ENCODE results near the gene PDE4A. TPM values are rescaled to one million over a fixed set of nuclear protein-coding genes. Genes with fewer than 3 reads are reported as not detected.
"Not testable (repeated sequence)": the region's sequence is repeated elsewhere in the genome, so short reads cannot be mapped to it uniquely, and the experiment has no call there.

PDE4A gene
- total and polyA plus RNA-seq, 2 of the 13 experiments (the other 11 are each of a cell fraction or from before 2014, with no cell fraction given) = 1.1 to 4.1 TPM

GRCh38 chr19:10372690-10373089 lies 47.6 kb upstream of the PDE4A start:
- DNase-seq (ENCODE audit: low spot score) = no peak
- BruUV-seq (replicated peaks) = no TSS peak
- ATAC-seq = no peak
- in situ Hi-C loops (cut with HindIII; ENCODE audit: extremely low pct_ligation_motif_present, low pct_unique_long_range_greater_than_20kb) = no loop called here
- Histone ChIP-seq H3K4me3 (replicated peaks in 1 of 3; ENCODE audit: insufficient read depth in 1 of 3, low read depth in 2 of 3, low read length in 3 of 3) (no peak overlapping the region), H3K9me3 (ENCODE audit: low read length) (no peaks in the 10 kb centered on the region), H3K27me3 (ENCODE audit: control insufficient read depth in 1 of 2, insufficient read depth in 2 of 2, low read length in 2 of 2) (no peaks in the 10 kb centered on the region), H3K4me1 (ENCODE audit: insufficient read depth, low read length) (no peaks in the 10 kb centered on the region), H3K36me3 (replicated peaks in 1 of 2; ENCODE audit: control insufficient read depth in 1 of 2, insufficient read depth in 2 of 2, low read length in 2 of 2) (peaks cover 5 to 19% of the 10 kb centered on the region in 2 experiments), H2AFZ (ENCODE audit: low read length) (no peak overlapping the region), H3K9ac (ENCODE audit: insufficient read depth, low read depth, low read length) (no peak overlapping the region), H3K4me2 (ENCODE audit: low read depth, low read length) (no peak overlapping the region), H3K79me2 (ENCODE audit: insufficient read depth, low read length) (no peaks in the 10 kb centered on the region), H3K27ac (ENCODE audit: extremely low read length, insufficient read depth, low read length) (no peak overlapping the region), H4K20me1 (ENCODE audit: insufficient read depth, low read length) (no peaks in the 10 kb centered on the region)
- no peak for FAIRE-seq
- CTCF ChIA-PET (ENCODE audit: low intra/inter-chr PET ratio, low total read pairs) = no interaction called here
- POLR2A ChIA-PET = no interaction called here
- intact Hi-C loops (cut with micrococcal nuclease; ENCODE audit: unreplicated experiment) = no loop called here
- TF ChIP-seq ZNF660 (CRISPR knock-in tag; IDR thresholded peaks at IDR 0.05; ENCODE audit: borderline replicate concordance, low read depth) = no peak
- no peak for TF ChIP-seq ZNF3 (CRISPR knock-in tag; IDR thresholded peaks at IDR 0.05)
- no peak for TF ChIP-seq NFIC (IDR thresholded peaks at IDR 0.05; ENCODE audit: low read length)
- TF ChIP-seq GATA4 (IDR thresholded peaks at IDR 0.05; ENCODE audit: borderline replicate concordance, low read depth) = no peak
- 89% methylated on average over 2 of the region's 3 CpGs for WGBS (ENCODE audit: low lambda C conversion rate)

- peaks cover 5% of the 10 kb centered on the region for H3K79me2 ChIP-seq (ENCODE audit: insufficient read depth, low read length)
- BruUV-seq (replicated peaks) = no TSS peak
- in situ Hi-C loops (cut with HindIII; ENCODE audit: extremely low pct_ligation_motif_present, low pct_unique_long_range_greater_than_20kb) = no loop called here
- no peak overlapping the region for H3K4me2 ChIP-seq (ENCODE audit: low read depth, low read length)
- ATAC-seq = no peak
- H3K4me3 ChIP-seq (replicated peaks in 1 of 3; ENCODE audit: insufficient read depth in 1 of 3, low read depth in 2 of 3, low read length in 3 of 3) = no peak overlapping the region
- H4K20me1 ChIP-seq (ENCODE audit: insufficient read depth, low read length) = no peaks in the 10 kb centered on the region
- 96% methylated on average over 5 of the region's 5 CpGs for WGBS (ENCODE audit: low lambda C conversion rate)
- CTCF ChIA-PET (ENCODE audit: low intra/inter-chr PET ratio, low total read pairs) = no interaction called here
- H3K4me1 ChIP-seq (ENCODE audit: insufficient read depth, low read length) = no peaks in the 10 kb centered on the region
- no peaks in the 10 kb centered on the region for H3K9me3 ChIP-seq (ENCODE audit: low read length)
- H2AFZ ChIP-seq (ENCODE audit: low read length) = no peak overlapping the region
- peaks cover 5 to 9% of the 10 kb centered on the region in 2 experiments; a peak in 4 of 5 replicates for H3K36me3 ChIP-seq (replicated peaks in 1 of 2; ENCODE audit: control insufficient read depth in 1 of 2, insufficient read depth in 2 of 2, low read length in 2 of 2)
- DNase-seq (ENCODE audit: low spot score) = no peak
- intact Hi-C loops (cut with micrococcal nuclease; ENCODE audit: unreplicated experiment) = no loop called here
- H3K27me3 ChIP-seq (ENCODE audit: control insufficient read depth in 1 of 2, insufficient read depth in 2 of 2, low read length in 2 of 2) = no peaks in the 10 kb centered on the region; a peak in 1 of 5 replicates
- FAIRE-seq = no peak
- no peak overlapping the region for H3K27ac ChIP-seq (ENCODE audit: extremely low read length, insufficient read depth, low read length)
- no peak overlapping the region for H3K9ac ChIP-seq (ENCODE audit: insufficient read depth, low read depth, low read length)
- POLR2A ChIA-PET = no interaction called here
- TF ChIP-seq MBD4 (IDR thresholded peaks at IDR 0.05; ENCODE audit: borderline replicate concordance, low read length) = no peak
- TF ChIP-seq ZNF335 (CRISPR knock-in tag; IDR thresholded peaks at IDR 0.05) = no peak
- no peak for TF ChIP-seq ZNF446 (CRISPR knock-in tag; IDR thresholded peaks at IDR 0.05)
- TF ChIP-seq FOSL2 (CRISPR knock-in tag; IDR thresholded peaks at IDR 0.05) = no peak
- no peak for TF ChIP-seq ZKSCAN8 (CRISPR knock-in tag; IDR thresholded peaks at IDR 0.05; ENCODE audit: borderline replicate concordance)
- no peak for TF ChIP-seq SYNCRIP (IDR thresholded peaks at IDR 0.05; ENCODE audit: insufficient read depth, low read depth, low read length)
- TF ChIP-seq RFXANK (CRISPR knock-in tag; IDR thresholded peaks at IDR 0.05) = no peak
- TF ChIP-seq HES4 (CRISPR knock-in tag; IDR thresholded peaks at IDR 0.05; ENCODE audit: borderline replicate concordance) = no peak
Measured at GRCh38 chr19:10374931-10375330, 45.4 kb upstream of the PDE4A start.

GRCh38 chr19:10377140-10377640 lies 43.1 kb upstream of the PDE4A start:
- H3K4me1 ChIP-seq (ENCODE audit: insufficient read depth, low read length) = peaks cover 15% of the 10 kb centered on the region
- ATAC-seq; H3K9ac ChIP-seq (ENCODE audit: insufficient read depth, low read depth, low read length); H3K27ac ChIP-seq (ENCODE audit: extremely low read length, insufficient read depth, low read length); DNase-seq (ENCODE audit: low spot score); FAIRE-seq; H2AFZ ChIP-seq (ENCODE audit: low read length); intact Hi-C loops (cut with micrococcal nuclease; ENCODE audit: unreplicated experiment); H4K20me1 ChIP-seq (ENCODE audit: insufficient read depth, low read length); POLR2A ChIA-PET; H3K27me3 ChIP-seq (ENCODE audit: control insufficient read depth in 1 of 2, insufficient read depth in 2 of 2, low read length in 2 of 2); H3K9me3 ChIP-seq (ENCODE audit: low read length); CTCF ChIA-PET (ENCODE audit: low intra/inter-chr PET ratio, low total read pairs); in situ Hi-C loops (cut with HindIII; ENCODE audit: extremely low pct_ligation_motif_present, low pct_unique_long_range_greater_than_20kb); H3K4me3 ChIP-seq (replicated peaks in 1 of 3; ENCODE audit: insufficient read depth in 1 of 3, low read depth in 2 of 3, low read length in 3 of 3); H3K36me3 ChIP-seq (replicated peaks in 1 of 2; ENCODE audit: control insufficient read depth in 1 of 2, insufficient read depth in 2 of 2, low read length in 2 of 2); BruUV-seq (replicated peaks); H3K4me2 ChIP-seq (ENCODE audit: low read depth, low read length); H3K79me2 ChIP-seq (ENCODE audit: insufficient read depth, low read length): not testable (repeated sequence)
- WGBS (ENCODE audit: low lambda C conversion rate) = 99% methylated on average over 2 of the region's 2 CpGs
